DMS 273 treated with DMSO at 0.1 percent for 48 hours (cell line): ENCODE measurements around the gene OTOP2.

Experiments used
- DNase-seq: peaks from one replicate; lab custom pipeline; 2025; lab: John Stamatoyannopoulos, UW

Gene OTOP2

DNA sequence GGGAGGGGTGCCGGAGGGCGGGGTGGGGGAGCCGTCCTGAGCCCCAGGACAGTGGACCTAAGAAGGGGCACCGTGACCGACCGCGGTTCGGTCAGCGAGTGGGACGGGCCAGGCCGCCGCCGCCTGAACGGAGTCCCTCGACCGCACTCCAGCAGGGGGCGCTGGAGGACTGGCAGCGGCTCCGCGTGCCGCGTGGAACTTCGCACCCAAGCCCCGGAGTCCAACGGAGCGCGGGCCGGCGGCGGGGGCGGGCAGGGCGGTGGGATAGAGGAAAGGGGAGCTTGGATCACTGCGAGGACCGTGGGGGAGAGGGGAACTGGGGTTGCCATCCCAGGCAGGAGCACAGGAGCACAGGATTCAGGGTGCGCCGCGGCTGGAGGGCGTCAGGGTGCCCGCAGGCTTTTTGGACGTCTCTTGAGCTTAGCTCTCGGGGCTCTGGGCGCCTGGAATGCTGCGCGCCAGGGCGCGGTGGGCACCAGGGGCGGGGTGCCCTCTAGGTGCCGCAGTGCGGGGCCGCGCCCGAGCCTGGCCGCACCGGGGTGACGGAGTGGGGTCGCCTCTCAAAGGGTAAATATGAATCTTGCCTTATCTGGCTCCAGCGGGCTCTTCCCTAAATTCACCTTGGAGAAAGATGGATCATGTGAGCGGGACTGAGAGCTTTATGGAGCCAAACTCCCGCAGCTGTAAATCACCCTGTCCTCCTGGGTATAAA is 379 bp upstream of the OTOP2 start:
- DNase-seq = no peak

DNA sequence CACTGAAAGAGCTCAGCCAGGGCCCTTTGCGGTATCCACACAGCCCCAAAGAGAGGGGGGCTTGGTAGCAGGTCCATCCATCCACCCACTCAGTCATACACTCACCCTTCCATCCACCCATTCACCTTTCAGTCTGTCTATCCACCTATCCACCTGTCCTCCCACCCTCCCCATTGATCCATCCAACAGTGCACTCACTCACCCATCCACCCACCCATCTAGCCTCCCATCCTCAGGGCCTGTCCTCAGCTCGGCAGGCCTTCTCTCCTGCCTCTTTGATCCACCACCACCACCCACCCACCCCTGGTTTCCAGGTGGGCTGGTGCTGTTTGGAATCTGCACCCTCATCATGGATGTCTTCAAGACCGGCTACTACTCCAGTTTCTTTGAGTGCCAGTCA is 1.2 kb downstream of the OTOP2 start:
- DNase-seq = no peak

DNA sequence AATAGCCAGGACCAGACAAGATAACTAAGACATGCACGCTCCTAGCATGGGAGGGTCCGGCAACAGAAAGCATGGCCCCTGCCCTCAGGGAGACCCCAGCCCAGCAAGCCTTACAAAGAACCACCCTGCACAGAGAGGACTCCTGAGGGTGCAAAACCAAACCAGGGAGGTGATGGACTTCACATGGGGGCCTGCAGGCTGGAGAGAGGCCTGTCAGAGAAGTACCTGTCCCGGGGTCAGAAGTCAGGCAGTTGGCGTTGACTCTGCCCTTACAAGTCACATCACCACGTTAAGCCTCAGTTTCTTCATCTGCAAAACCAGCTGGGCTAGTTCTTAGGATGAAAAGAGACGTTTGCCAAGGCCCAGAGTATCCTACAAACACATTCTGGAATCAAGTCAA is 4.7 kb downstream of the OTOP2 start:
- no peak for DNase-seq

DNA sequence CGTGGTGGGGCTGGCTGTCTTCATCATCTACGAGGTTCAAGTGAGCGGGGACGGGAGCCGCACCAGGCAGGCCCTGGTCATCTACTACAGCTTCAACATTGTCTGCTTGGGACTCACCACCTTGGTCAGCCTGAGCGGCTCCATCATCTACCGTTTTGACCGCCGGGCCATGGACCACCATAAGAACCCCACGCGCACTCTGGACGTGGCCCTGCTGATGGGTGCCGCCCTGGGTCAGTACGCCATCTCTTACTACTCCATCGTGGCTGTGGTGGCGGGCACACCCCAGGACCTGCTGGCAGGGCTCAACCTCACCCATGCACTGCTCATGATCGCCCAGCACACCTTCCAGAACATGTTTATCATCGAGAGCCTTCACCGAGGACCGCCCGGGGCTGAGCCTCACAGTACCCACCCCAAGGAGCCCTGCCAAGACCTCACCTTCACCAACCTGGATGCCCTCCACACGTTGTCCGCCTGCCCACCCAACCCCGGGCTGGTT is 6.5 kb downstream of the OTOP2 start:
- DNase-seq = no peak

DNA sequence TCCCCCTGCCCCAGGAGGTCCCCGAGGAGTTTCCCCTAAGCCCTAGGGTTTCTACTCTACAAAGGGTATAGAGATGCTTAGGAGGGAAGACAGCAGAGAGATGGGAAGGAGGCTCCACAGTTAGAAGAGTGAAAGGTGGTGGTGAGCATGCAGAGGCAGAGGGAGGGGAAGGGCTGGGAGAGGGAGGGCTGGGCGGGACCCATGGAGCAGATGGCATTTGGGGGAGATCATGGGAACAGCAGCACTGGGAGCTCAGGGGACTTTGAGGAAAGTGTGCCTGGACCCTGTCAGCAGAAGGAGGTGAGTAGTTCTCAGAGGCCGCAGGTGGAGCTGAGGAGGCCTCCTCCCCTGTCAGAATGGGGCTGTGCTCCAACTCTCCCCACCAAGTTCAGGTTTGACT is 11.0 kb downstream of the OTOP2 start:
- DNase-seq = no peak

DNA sequence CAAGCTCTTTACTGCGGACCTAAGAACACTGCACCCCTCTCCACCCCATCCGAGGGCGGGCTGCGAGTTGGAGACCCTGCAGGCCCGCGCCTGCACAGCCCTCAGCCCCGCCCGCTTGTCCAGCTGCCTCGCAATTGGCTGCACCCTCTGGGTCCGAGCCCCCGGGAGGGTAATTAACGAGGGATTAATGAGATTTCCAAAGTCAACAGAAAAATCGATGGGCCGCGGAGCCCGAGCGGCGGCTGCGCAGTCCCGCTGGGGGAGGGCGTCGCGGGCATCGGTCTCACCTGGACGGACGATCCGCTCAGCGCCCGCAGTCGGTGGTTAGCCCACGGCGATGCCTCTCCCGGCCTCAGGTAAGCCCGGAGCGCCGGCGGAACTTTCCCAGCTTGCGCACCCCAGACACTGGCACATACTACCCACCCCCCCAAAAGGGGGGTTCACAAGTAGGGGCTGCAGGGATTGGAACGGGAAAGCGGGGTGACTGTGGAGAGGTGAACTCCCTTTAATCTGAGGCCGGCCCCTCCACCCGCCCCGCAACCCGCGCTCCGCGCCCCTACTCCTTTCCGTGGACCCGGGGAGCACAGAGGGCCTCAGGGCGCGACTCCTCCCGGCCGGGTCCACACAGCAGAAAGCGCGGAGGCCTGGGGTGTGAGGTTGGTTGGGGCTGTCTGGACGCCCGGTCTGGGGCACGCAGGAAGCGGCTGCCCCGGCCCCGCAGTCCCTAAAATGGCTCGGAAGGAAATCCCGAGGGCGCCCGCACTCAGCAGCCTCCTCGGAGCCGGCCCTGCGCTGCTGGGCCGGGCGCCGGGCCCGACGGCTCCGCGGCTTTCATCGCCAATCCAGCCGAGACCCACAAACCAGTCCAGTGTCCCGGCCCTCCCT is 11.8 kb downstream of the OTOP2 start, which contains the start of gene OTOP3:
Gene OTOP3 (plus strand): TSS at position 314 of the 885 bp plus-strand sequence. CDS start 24 bp downstream, at position 338.
- no peak for DNase-seq

DNA sequence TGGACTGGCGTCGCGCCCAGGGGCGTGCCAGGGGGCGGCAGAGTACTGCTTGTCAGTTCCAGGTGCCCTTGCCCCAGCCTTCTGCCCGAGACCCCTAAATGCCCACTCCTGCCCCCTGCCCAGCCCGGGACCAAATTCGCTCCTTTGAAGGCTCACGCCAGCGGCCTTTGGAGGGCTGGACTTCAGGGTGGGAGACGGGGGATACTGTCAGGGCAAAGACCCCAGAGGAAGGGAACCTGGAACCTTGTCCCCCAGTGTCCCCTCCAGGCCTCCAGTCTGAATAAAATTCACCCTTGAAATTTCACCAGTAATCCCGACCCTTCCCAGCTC is 12.4 kb downstream of the OTOP2 start:
- DNase-seq = no peak

DNA sequence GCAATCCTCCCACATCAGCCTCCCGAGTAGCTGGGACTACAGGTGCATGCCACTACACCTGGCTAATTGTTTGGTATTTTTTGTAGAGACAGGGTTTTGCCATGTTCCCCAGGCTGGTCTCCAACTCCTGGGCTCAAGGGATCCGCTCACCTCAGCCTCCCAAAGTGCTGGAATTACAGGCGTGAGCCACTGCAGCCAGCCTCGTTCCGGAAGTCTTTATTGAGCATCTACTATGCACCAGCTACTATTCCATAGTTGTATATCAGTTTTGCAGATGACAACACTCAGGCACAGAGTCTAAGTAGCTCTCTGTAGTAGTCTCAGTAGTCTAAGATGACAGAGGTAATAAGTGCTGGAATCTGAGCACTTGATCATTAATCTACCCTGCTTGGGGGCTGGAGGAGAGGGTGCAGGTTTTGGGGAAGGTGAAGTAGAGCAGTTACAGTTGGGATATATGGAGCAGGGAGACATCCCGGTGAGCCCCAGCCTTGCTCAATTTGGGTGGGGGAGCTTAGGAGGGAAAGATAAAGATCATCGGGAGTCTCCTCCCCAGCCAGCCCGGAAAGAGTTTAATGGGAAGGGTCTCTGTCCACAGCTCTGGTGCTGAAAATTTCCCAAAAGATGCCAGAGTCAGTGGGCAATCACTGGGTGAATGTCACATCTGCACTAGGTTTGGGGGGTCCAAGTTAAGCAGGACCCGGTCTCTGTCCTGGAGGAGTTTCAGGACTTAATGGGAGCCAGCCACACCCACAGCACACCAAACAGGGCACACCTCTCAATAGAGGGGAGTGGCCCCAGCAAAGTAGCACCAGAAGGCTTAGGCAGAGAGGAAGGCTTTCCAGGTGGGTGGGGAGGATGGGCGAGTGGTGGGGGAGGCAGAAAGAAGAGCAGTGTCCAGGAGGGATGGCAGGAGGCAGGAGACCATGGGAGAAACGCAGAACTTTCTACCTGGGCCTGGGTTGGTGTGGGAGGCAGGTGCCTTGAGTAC is 13.3 kb downstream of the OTOP2 start:
- DNase-seq = no peak

DNA sequence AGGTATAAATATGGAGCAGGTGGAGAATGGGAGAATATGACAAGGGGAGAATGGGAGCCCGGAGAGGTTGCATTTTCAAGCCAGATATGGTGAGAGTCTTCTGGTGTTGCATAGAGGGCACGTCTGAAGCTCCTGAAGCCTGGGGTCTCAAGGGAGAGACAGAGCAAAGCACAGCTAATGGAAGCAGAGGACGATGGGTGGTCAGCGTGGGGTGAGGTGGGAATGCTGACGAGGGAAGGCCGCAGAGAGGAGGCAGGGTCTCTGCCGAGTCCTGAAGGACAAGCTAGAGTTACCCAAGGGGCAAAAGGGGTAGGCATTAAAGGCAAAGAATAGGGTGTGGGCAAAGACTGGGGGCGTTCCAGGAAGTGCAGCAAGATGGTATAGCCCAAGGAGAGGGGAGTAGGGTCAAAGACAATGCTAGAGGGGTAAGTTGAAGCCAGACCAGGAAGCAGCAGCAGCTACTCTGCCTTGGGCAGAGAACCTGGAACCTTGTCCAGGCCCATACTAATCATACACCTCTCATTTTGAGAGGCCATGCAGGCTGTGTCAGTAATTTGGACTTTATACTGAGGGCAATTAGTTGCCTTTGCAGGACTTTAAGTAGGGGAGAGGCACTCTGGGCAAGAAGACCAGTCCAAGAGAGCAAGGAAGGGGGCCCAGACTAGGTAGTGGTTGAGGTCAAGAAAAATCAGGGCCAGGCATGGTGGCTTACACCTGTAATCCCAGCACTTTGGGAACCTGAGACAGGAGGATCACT is 14.3 kb downstream of the OTOP2 start:
- DNase-seq = no peak

DNA sequence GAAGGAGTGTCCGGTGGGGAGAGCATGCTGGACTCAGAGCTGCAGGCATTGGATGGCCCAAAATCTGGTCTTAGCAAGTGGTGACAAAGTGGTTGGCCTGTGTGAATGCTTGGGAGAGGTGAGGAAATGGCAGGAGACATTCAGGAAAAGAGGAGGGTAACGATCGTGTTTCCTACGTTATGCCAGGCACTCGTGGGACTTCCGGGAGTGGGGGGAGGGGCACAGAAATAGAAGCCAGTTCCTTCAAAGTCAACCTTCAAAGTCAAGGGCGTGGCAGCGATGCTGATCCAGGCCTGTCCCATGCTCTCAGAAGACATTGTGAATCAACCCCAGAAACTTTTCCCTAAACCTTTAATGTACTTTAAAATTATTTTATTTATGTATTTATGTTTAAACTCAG is 15.5 kb downstream of the OTOP2 start:
- no peak for DNase-seq

DNA sequence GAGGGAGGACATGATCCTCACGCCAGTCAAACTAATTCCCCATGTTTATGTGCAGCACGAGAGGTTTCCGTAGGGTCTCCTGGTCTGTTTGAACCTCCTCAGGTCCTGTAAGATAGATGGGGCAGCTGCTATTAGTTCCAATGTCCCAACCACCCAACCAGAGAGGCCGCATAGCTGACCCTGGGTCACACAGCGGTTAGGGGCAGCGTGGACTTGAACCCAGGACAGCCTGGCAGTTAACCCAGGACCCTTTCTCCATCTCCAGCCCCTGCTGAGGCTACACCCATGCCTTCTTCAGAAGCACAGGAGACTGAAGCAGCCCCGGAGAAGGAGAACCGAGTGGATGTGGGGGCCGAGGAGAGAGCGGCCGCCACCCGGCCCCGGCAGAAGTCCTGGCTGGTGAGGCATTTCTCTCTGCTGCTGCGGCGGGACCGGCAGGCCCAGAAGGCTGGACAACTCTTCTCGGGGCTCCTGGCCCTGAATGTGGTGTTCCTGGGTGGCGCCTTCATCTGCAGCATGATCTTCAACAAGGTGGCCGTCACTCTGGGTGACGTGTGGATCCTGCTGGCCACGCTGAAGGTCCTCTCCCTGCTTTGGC is 17.2 kb downstream of the OTOP2 start:
- no peak for DNase-seq

DNA sequence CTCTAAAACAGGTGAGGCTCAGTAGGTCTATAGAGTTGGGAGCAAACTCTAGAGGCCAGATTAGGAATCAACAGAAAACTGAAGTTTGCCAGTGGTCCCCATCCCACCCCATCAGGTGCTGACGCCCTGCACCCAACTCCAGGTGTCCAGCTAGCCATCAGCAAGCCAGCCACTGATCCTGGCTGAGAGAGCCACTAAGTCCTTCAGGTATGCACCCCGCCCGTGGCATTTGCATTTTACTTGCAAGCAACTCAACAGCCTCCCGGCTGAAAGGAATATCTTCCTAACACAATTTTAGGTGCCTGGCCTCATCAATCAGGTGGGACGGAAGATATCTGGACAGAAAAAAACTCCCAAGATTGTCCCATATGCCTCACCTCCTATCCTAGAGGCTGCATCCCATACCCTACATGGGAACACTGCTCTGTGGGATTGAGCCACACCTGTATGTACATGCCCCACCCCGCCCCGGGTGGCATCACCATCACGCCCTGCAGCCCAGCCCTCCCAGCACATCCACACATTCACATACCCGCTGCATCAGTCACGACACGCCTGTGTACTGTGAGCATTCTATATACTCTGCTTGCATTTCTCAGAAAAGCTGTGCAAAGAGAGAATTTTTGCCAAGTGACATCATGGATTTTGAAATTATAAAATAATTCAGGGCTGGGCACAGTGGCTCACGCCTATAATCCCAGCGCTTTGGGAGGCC is 19.9 kb downstream of the OTOP2 start:
- no peak for DNase-seq

DNA sequence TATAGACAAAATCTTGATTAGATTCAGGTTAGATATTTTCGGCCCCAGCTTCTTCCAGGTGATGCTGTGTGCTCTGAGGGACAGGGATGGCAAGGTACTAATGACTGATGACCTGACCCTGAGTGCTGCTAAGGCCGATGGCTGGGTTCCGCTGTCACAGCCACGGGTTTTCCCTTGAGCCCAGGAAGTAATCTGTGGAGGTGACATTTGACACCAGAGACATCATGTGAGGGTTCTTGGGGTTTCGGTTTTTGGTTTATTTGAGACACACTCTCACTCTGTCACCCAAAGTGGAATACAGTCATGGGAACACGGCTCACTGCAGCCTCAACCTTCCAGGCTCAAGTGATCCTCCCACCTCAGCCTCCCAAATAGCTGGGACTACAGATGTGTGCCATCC is 21.5 kb downstream of the OTOP2 start:
- DNase-seq = no peak

DNA sequence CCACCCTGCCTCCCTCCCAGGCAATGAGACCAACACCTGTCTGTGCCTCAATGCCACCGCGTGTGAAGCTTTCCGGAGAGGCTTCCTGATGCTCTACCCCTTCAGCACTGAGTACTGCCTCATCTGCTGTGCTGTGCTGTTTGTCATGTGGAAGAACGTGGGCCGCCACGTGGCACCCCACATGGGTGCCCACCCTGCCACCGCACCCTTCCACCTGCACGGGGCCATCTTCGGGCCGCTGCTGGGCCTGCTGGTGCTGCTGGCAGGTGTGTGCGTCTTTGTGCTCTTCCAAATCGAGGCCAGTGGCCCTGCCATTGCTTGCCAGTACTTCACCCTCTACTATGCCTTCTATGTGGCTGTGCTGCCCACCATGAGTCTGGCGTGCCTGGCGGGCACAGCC is 22.6 kb downstream of the OTOP2 start:
- DNase-seq = no peak

DNA sequence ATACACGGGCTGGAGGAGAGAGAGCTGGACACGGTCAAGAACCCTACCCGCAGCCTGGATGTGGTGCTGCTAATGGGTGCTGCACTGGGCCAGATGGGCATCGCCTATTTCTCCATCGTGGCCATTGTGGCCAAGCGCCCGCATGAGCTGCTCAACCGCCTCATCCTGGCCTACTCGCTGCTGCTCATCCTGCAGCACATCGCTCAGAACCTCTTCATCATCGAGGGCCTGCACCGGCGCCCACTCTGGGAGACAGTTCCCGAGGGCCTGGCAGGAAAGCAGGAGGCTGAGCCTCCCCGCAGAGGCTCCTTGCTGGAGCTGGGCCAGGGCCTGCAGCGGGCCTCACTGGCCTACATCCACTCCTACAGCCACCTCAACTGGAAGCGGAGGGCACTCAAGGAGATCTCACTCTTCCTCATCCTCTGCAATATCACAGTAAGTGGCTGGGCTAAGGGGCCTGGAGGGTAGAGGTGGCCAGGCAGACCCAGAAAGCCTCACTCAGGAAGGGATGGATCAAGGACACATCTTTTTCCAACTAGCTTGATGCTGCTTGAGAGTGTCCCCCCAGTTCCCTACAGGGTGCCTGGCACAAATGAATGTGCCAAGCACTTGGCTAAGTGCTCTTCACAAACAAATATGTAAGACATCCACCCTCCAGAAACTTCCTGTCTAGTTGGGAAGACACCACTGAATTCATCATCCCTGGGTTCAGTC is 23.1 kb downstream of the OTOP2 start:
- DNase-seq = no peak

DNA sequence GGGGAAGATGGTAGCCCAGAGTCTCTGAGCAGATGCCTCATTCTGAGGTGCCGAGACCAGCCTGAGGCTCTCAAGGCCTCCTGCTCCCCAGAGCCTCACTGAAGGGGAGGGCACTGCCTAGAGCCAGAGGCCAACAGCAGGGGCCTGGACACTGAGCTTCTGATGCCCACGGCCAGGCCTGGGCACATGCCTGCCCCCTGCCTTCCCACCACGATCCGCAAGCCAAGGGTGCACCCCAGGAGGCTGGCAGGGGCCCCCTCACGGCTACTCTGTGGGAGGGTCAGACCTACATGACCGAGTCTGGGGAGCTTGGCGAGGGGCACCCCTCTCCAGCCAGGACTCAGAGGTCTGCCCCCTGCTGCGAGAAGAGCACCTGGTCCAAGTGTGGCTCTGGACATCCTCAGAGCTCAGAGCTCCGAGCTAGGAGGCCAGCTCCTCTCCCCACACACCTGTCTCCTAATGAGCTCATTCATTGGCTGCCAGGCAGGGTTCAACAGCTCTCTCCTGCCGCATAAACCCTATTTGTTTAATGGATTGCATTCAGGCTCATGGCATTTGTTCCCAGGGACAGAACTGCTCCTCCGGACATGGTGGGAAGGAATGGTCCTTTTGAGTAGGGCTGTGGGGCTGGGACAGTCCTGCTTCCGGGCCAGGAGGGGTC is 25.5 kb downstream of the OTOP2 start:
- DNase-seq = no peak

DNA sequence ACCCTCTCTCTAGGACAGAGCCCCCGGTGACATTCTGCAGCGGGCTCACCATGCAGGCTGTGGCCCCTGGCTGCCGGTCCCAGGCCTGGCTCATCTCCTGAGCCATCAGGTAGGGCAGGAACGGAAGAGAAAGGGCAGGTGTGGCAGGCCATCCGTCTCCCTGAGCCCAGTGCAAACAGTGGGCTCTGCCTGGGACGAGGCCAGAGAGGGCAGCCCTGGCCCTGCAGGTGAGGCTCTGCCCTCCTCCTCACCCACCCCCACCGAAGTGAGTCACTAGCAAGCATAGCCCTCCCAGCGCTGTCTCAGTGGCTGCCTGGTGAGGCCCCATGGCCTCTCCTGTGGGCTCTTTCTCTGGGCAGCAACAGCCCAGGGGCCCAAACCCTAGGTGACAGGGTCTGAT is 26.1 kb downstream of the OTOP2 start:
- DNase-seq = no peak

DNA sequence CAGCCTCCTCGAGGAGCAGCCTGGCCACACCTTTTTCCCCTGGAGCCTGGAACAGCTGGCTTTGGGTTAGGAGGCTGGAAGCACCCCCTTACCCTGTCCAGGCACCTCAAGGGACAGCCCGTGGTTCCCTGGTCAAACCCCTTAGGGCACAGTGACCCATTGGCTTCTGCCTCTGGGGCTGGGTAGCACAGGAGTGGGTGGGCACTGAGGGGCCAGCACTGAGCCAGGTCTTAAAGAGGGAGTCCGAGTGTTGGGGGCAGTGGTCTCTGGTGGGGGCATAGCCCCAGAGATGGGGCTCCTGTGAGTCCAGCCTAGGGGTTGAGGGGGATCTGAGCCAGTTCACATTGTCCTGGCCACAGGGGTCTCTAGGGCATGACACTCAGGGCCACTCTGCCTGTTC is 27.0 kb downstream of the OTOP2 start:
- DNase-seq = no peak
